Muscle of leg (tissue), 11 donors: ENCODE measurements around the gene PROC. TPM values are rescaled to one million over a fixed set of nuclear protein-coding genes. Genes with fewer than 3 reads are reported as not detected.

ENCODE experiments used
- DNase-seq: peaks from one replicate; pipeline ENCODE4 v3.0.0; 2013
- H3K27ac ChIP-seq: one replicate; pipeline ENCODE4 v1.5.1; 2013; ENCODE audit warnings: mild to moderate bottlenecking, low read length, control low read depth
- H3K27me3 ChIP-seq: one replicate; pipeline ENCODE4 v1.6.1; 2013; ENCODE audit warnings: low read length; ENCODE audit not compliant: control insufficient read depth, insufficient read depth
- H3K36me3 ChIP-seq: one replicate; pipeline ENCODE4 v1.6.1; 2013; ENCODE audit warnings: low read length; ENCODE audit not compliant: control insufficient read depth, insufficient read depth
- H3K4me1 ChIP-seq: one replicate; pipeline ENCODE4 v1.6.1; 2013; ENCODE audit warnings: low read length; ENCODE audit not compliant: control insufficient read depth, insufficient read depth
- H3K4me3 ChIP-seq: one replicate; pipeline ENCODE4 v1.5.1; 2013; ENCODE audit warnings: low read length, control low read depth
- H3K9me3 ChIP-seq: replicated peaks from 2 replicates; pipeline ENCODE4 v1.6.1; 2013; ENCODE audit warnings: low read depth, low read length; ENCODE audit not compliant: control insufficient read depth
- WGBS: methylation state at CpG from one replicate; pipeline ENCODE4 v1.1.5; 2013; ENCODE audit warnings: missing lambda C conversion rate; ENCODE audit not compliant: insufficient coverage; 5-methylcytosine and 5-hydroxymethylcytosine counted together
- polyA plus RNA-seq, 8 donors: library from polyadenylated mRNA; unstranded; fragments of 120-200 nt; gene quantifications; one replicate each; pipeline versions ENCODE4 v1.2.1 to v1.2.3, GENCODE V29; 2013; ENCODE audit warnings: inconsistent platforms in 1 of 8, low replicate concordance in 1 of 8; ENCODE audit not compliant: insufficient read length in 8 of 8, insufficient read depth in 1 of 8
- total RNA-seq: library from RNA; stranded (reverse); fragments of 120-200 nt; gene quantifications from one replicate; pipeline ENCODE4 v1.2.4, GENCODE V29; 2013

PROC gene
- total and polyA plus RNA-seq, 9 donors = 0.04 to 1.2 (median 0.39) TPM

DNA sequence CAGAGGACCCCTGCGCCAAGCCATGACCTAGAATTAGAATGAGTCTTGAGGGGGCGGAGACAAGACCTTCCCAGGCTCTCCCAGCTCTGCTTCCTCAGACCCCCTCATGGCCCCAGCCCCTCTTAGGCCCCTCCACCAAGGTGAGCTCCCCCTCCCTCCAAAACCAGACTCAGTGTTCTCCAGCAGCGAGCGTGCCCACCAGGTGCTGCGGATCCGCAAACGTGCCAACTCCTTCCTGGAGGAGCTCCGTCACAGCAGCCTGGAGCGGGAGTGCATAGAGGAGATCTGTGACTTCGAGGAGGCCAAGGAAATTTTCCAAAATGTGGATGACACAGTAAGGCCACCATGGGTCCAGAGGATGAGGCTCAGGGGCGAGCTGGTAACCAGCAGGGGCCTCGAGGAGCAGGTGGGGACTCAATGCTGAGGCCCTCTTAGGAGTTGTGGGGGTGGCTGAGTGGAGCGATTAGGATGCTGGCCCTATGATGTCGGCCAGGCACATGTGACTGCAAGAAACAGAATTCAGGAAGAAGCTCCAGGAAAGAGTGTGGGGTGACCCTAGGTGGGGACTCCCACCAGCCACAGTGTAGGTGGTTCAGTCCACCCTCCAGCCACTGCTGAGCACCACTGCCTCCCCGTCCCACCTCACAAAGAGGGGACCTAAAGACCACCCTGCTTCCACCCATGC, 3.0 kb downstream of the PROC start:
- Histone ChIP-seq H3K27ac (no peak overlapping the region), H3K9me3 (no peaks in the 10 kb centered on the region), H3K4me1 (peaks cover 23% of the 10 kb centered on the region), H3K27me3 (peaks cover 54% of the 10 kb centered on the region), H3K36me3 (no peaks in the 10 kb centered on the region), H3K4me3 (no peak overlapping the region)
- WGBS = 74% methylated on average over 13 of the region's 15 CpGs
- DNase-seq = no peak

GRCh38 chr2:127421871-127422558, 3.8 kb downstream of the PROC start:
- no peak overlapping the region for H3K4me3 ChIP-seq
- no peak overlapping the region for H3K27ac ChIP-seq
- DNase-seq = no peak
- H3K27me3 ChIP-seq = peaks cover 47% of the 10 kb centered on the region
- no peaks in the 10 kb centered on the region for H3K9me3 ChIP-seq
- no peaks in the 10 kb centered on the region for H3K36me3 ChIP-seq
- 65% methylated on average over 7 of the region's 16 CpGs for WGBS
- H3K4me1 ChIP-seq = peaks cover 15% of the 10 kb centered on the region

- WGBS = 2% methylated on average over 64 of the region's 73 CpGs
- peaks cover 15% of the 10 kb centered on the region for H3K4me1 ChIP-seq
- H3K4me3 ChIP-seq = peak overlapping the region; percentile 21
- H3K9me3 ChIP-seq = no peaks in the 10 kb centered on the region
- no peak overlapping the region for H3K27ac ChIP-seq
- no peak for DNase-seq
- no peaks in the 10 kb centered on the region for H3K36me3 ChIP-seq
- H3K27me3 ChIP-seq = peaks cover 41% of the 10 kb centered on the region
These were observed 4.6 kb downstream of the PROC start for GRCh38 chr2:127422559-127423477.

DNA sequence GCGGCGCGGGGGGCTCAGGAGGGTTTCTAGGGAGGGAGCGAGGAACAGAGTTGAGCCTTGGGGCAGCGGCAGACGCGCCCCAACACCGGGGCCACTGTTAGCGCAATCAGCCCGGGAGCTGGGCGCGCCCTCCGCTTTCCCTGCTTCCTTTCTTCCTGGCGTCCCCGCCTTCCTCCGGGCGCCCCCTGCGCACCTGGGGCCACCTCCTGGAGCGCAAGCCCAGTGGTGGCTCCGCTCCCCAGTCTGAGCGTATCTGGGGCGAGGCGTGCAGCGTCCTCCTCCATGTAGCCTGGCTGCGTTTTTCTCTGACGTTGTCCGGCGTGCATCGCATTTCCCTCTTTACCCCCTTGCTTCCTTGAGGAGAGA, 5.2 kb downstream of the PROC start:
- no peak for DNase-seq
- Histone ChIP-seq H3K27me3 (peaks cover 41% of the 10 kb centered on the region), H3K4me3 (peak overlapping the region; percentile 21), H3K4me1 (peaks cover 15% of the 10 kb centered on the region), H3K36me3 (no peaks in the 10 kb centered on the region), H3K27ac (no peak overlapping the region), H3K9me3 (no peaks in the 10 kb centered on the region)
- 1% methylated on average over 24 of the region's 29 CpGs for WGBS

DNA sequence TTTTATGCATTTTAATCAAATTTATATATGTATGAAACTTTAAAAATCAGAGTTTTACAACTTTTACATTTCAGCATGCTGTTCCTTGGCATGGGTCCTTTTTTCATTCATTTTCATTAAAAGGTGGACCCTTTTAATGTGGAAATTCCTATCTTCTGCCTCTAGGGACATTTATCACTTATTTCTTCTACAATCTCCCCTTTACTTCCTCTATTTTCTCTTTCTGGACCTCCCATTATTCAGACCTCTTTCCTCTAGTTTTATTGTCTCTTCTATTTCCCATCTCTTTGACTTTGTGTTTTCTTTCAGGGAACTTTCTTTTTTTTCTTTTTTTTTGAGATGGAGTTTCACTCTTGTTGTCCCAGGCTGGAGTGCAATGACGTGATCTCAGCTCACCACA, 5.7 kb downstream of the PROC start:
- Histone ChIP-seq H3K27me3 (peaks cover 41% of the 10 kb centered on the region), H3K36me3 (no peaks in the 10 kb centered on the region), H3K27ac (no peak overlapping the region), H3K9me3 (no peaks in the 10 kb centered on the region), H3K4me3 (no peak overlapping the region), H3K4me1 (peaks cover 15% of the 10 kb centered on the region)
- 17% methylated on average over 1 of the region's 1 CpG for WGBS
- no peak for DNase-seq

- 78% methylated on average over 10 of the region's 13 CpGs for WGBS
- H3K4me1 ChIP-seq = peaks cover 15% of the 10 kb centered on the region
- peaks cover 41% of the 10 kb centered on the region for H3K27me3 ChIP-seq
- H3K4me3 ChIP-seq = no peak overlapping the region
- no peaks in the 10 kb centered on the region for H3K36me3 ChIP-seq
- H3K9me3 ChIP-seq = no peaks in the 10 kb centered on the region
- no peak for DNase-seq
- no peak overlapping the region for H3K27ac ChIP-seq
These were observed 6.6 kb downstream of the PROC start for GRCh38 chr2:127424598-127425520.

GRCh38 chr2:127425540-127426490, 7.6 kb downstream of the PROC start:
- no peak for DNase-seq
- WGBS = 84% methylated on average over 11 of the region's 16 CpGs
- peaks cover 39% of the 10 kb centered on the region for H3K27me3 ChIP-seq
- no peak overlapping the region for H3K27ac ChIP-seq
- H3K4me3 ChIP-seq = no peak overlapping the region
- H3K4me1 ChIP-seq = peaks cover 15% of the 10 kb centered on the region
- no peaks in the 10 kb centered on the region for H3K36me3 ChIP-seq
- no peaks in the 10 kb centered on the region for H3K9me3 ChIP-seq

DNA sequence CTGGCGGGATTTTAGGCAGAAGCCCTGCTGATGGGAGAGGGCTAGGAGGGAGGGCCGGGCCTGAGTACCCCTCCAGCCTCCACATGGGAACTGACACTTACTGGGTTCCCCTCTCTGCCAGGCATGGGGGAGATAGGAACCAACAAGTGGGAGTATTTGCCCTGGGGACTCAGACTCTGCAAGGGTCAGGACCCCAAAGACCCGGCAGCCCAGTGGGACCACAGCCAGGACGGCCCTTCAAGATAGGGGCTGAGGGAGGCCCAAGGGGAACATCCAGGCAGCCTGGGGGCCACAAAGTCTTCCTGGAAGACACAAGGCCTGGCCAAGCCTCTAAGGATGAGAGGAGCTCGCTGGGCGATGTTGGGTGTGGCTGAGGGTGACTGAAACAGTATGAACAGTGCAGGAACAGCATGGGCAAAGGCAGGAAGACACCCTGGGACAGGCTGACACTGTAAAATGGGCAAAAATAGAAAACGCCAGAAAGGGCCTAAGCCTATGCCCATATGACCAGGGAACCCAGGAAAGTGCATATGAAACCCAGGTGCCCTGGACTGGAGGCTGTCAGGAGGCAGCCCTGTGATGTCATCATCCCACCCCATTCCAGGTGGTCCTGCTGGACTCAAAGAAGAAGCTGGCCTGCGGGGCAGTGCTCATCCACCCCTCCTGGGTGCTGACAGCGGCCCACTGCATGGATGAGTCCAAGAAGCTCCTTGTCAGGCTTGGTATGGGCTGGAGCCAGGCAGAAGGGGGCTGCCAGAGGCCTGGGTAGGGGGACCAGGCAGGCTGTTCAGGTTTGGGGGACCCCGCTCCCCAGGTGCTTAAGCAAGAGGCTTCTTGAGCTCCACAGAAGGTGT, 8.5 kb downstream of the PROC start:
- WGBS = 83% methylated on average over 8 of the region's 10 CpGs
- Histone ChIP-seq H3K9me3 (no peaks in the 10 kb centered on the region), H3K27ac (no peak overlapping the region), H3K4me3 (no peak overlapping the region), H3K36me3 (no peaks in the 10 kb centered on the region), H3K4me1 (peaks cover 15% of the 10 kb centered on the region), H3K27me3 (peaks cover 30% of the 10 kb centered on the region)
- DNase-seq = no peak
